IMR-90 (cell line): ENCODE data around the gene RPL41.

Experiments used
- CEBPB ChIP-seq: IDR thresholded peaks from 2 replicates; pipeline ENCODE4 v1.6.1; 2012; ENCODE audit warnings: low read depth, low read length, improper control_type of control experiment
- FOS ChIP-seq: fragments of 150-350 bp; IDR thresholded peaks from 2 replicates; pipeline ENCODE4 v1.6.1; 2016; ENCODE audit warnings: low read depth, low read length
- NFE2L2 ChIP-seq: fragments of 150-350 bp; IDR thresholded peaks from 2 replicates; pipeline ENCODE4 v1.6.1; 2016; ENCODE audit warnings: low read depth, mild to moderate bottlenecking, low read length
- POLR2A ChIP-seq: IDR thresholded peaks from 2 replicates; pipeline ENCODE4 v1.6.1; 2012; ENCODE audit warnings: mild to moderate bottlenecking, low read depth, low read length
- RAD21 ChIP-seq: IDR thresholded peaks from 2 replicates; pipeline ENCODE4 v1.6.1; 2012; ENCODE audit warnings: low read length, improper control_type of control experiment
- RFX5 ChIP-seq: IDR thresholded peaks from 2 replicates; pipeline ENCODE4 v1.8.0; 2012; ENCODE audit warnings: low read depth, mild to moderate bottlenecking, low read length, moderate library complexity
- TF ChIP-seq, protein P1 (sequence below): conservative IDR thresholded peaks from 2 replicates; pipeline ENCODE4 v1.5.1; 2012; ENCODE audit warnings: mild to moderate bottlenecking, low read depth, low read length, improper control_type of control experiment

GRCh38 chr12:56150563-56150962, 34.1 kb downstream of the RPL41 start:
- TF ChIP-seq NFE2L2 (no peak), POLR2A (no peak), CEBPB (no peak), FOS (no peak), RFX5 (no peak), RAD21 (no peak)
- TF ChIP-seq, protein P1, sequence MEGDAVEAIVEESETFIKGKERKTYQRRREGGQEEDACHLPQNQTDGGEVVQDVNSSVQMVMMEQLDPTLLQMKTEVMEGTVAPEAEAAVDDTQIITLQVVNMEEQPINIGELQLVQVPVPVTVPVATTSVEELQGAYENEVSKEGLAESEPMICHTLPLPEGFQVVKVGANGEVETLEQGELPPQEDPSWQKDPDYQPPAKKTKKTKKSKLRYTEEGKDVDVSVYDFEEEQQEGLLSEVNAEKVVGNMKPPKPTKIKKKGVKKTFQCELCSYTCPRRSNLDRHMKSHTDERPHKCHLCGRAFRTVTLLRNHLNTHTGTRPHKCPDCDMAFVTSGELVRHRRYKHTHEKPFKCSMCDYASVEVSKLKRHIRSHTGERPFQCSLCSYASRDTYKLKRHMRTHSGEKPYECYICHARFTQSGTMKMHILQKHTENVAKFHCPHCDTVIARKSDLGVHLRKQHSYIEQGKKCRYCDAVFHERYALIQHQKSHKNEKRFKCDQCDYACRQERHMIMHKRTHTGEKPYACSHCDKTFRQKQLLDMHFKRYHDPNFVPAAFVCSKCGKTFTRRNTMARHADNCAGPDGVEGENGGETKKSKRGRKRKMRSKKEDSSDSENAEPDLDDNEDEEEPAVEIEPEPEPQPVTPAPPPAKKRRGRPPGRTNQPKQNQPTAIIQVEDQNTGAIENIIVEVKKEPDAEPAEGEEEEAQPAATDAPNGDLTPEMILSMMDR: no peak
